HG03575 (cell line): ENCODE measurements around the gene HOXB1.

ENCODE experiments used
- ATAC-seq: cut with Tn5 transposase; IDR thresholded peaks from one replicate; pipeline ENCODE4 v1.9.1; 2021; ENCODE audit not compliant: unreplicated experiment, insufficient number of reproducible peaks, low FRiP score; ENCODE audit errors: extremely low read depth

Gene HOXB1

DNA sequence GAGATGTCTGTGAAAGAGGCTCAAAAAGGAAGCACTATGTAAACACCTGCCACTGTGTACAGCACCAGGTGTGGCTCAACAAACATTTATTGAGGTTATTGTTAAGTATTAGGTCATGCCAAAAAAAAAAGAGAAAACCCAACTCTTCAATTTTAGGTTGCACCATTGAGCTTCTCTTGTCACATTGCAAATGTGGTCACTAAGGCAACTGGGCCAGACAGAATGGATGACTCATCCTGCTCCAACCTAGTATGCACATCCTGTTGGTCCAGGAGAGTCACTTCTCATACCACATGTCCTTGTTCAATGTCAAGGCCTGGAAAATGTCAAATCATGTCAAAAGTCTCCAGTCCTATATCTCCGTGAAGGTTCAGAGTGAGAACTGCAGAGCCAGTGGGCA, 25.0 kb downstream of the HOXB1 start:
- ATAC-seq, result no peak

DNA sequence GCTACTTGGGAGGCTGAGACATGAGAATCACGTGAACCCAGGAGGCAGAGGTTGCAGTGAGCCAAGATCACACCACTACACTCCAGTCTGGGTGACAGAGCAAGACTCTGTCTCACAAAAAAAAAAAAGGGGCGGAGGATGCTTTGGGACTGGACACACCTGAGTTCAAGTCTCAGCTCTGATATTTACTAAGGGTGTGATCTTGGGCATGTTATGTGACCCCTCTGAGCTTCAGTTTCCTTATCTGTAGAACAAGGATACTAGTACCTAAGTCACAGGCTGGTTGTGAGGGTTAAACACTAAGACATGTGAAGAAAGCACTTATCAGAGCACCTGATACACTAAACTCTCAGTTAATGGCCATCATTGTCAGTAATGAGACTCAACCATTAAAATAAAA, 25.9 kb downstream of the HOXB1 start:
- no peak for ATAC-seq

DNA sequence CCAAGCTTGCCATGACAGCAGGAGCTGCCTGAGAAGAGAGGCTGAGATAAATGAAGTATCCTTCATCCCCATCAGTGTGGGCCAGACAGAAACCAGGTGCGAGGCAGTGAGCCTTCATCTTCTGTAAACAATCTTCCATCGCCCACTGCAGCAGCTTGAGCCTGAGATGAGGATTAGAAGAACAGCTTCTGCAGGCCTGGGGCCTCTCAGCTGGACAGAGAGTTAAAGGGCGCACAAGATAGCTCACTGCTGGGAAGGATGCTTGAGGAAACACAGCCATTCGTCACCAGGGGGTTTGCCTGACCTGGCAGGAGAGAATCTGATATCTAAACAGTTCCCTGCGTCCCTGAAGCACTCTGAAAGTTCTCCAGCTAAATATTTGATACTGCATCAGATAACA, 27.1 kb downstream of the HOXB1 start:
- no peak for ATAC-seq

DNA sequence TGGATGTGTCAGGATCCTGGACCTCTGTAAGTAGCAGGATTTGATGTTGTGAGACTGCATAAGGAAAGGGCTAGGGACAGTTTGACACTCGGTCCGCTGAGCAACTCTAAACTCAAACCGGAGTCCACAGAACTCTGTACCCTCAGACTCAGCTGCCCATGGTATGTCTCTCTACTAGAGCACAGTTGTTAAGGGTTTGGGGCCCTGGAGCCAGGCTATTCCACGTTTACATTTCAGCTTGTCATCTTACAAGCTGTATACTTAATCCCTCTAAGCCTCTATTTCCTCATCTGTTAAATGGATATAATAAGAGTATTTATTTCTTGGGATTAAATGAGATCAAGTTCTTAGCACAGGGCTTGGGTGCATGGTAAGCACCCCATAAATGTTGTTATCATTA, 27.9 kb downstream of the HOXB1 start:
- no peak for ATAC-seq

DNA sequence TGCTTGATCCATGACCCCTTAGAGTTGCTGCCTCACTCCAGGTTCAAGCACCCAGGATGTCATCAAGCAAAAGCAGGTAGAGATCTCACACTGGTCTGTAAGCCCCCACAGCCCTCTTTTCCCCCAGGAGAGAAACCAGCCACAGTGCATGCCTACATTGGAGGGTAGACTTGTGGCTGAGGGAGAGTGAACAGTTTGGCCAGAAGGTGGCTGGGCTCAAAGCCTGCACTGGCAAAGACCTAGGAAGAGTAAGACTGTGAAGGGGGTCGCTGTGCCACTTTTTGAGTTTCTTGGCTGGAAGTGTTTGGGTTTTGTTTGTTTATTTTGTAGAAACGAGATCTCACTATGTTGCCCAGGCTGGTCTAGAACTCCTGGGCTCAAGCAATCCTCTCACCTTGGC, 28.5 kb downstream of the HOXB1 start:
- no peak for ATAC-seq

DNA sequence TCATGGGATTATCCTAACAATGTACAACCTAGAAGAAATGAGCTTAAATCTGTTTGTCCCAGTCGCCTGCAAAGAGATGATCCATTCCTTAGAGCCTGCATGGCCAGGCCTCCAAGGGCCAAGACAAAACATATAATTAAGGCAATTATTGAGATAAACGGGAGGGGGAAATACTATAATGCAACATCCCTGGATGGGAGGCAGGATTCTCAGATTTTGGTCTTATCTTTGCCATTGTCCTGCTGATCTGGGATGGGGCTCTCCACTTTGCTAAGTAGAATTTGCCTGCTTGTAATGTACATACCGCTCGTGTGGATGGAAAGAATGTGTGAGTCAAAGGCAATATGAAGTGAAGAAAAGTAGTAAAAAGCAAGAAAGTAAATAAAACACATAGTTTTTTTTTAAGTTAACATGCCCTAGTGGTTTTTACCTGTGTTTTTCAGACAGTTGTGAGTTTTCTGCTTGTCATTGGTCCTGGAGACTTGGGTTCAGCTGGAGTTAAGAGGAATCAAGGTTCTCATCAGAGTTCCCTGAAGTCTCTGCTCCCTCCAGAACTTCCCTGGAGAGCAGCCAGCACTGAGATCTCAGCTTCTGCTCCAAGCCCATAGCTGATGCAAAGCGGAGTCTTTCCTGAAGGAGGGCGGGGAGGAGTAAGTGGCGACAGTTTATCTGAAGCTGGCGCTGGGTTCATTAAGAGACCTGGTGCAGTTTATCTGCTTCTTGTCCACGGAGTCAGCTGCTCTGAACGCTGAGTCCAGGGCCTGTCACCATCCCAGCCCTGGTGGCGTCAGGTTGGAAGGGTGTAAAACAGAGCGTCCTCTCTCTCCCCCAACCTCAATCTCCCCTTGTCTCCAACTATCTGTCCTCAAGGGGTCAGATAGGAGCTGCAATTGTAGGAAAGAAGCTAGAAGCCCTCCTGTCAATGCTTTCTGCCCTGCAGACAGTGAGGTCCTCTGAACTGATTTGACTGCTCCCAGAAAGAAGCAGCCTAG, 30.1 kb downstream of the HOXB1 start:
- no peak for ATAC-seq

DNA sequence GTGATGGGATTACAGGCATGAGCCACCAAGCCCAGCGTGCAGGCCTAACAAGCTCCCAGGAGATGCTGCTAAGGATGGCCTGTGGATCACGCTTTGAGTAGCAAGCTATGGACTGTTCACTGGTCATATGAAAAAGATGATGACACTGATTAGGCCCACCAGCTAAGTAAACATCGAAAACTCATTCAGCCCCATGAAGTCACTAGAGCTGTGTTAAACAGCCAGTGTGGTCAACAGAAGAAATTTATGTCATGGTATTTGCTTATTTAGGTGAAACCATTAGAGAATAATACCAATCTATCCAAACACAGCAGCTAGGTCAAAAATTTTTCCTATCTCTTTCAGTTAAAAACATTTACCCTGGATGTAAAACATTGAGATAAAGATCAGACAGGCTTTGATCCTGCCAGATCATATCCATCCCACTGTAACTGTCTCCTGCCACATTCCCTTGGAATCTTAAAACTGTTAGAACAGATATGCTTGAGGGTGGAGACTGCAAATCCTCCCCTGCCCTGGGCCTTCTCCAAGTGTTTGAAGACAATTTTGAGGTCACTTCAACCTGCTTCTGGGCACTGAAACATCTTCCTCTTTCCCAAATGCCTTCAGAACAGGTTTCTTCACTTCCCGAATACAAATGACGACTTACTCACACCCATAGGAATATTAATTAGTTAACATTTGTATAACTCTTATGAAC, 30.9 kb downstream of the HOXB1 start:
- no peak for ATAC-seq

GRCh38 chr17:48499248-48499647, 31.6 kb downstream of the HOXB1 start:
- ATAC-seq, result no peak

DNA sequence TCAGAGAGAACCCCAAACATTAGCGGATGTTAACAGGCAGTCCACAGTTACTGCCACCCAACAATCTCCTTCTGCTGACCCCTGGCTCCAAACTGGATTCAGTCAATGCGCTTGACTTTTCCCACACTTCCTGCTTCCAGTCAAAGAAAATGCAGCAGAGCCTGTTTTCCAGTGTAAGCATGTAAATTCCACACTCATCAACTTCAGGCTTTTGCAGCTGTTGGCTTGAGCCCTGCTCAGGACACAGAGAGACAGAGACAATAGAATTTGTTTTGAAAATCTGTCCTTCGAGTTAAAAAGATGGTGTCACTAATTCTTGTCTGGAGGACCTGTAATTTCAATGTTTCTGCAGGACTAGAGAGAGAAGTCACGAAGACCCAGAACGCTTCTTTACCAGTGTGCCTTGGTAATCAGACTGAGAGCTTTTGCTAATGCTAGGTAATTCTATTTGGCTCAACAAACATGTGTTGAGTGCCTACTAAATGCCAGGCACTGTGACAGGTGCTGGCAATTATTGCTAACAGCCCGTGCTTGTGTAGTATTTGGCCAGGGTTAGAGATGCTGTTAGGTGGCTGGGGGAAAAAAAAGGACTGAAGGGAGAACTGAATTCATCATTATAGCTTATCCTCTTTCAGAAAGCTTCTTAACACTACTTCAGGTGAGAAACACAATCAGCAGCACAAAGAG, 32.5 kb downstream of the HOXB1 start:
- ATAC-seq, result no peak

- no peak for ATAC-seq
These were observed 33.7 kb downstream of the HOXB1 start for GRCh38 chr17:48497103-48497502.

DNA sequence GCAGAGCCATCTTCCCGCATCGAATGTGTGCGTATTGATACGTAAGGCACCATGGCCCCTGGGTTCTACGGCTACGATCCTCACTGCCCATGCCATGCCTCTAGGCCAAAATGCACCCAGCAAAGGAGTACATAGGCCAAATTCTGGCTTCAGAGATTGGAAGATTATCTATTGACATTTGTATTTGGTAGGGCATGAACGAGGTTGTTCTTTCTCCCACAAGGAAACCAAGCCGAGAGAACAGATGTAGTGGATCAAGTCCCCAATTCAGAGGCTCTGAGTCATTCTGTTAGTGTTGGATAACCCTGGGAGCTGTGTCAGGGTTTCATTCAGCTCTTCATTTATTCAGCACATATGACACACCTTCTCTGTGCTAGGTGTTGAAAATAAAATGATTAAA, 36.5 kb downstream of the HOXB1 start:
- ATAC-seq, result no peak

- no peak for ATAC-seq
These were observed 38.2 kb downstream of the HOXB1 start for GRCh38 chr17:48492401-48493298.

DNA sequence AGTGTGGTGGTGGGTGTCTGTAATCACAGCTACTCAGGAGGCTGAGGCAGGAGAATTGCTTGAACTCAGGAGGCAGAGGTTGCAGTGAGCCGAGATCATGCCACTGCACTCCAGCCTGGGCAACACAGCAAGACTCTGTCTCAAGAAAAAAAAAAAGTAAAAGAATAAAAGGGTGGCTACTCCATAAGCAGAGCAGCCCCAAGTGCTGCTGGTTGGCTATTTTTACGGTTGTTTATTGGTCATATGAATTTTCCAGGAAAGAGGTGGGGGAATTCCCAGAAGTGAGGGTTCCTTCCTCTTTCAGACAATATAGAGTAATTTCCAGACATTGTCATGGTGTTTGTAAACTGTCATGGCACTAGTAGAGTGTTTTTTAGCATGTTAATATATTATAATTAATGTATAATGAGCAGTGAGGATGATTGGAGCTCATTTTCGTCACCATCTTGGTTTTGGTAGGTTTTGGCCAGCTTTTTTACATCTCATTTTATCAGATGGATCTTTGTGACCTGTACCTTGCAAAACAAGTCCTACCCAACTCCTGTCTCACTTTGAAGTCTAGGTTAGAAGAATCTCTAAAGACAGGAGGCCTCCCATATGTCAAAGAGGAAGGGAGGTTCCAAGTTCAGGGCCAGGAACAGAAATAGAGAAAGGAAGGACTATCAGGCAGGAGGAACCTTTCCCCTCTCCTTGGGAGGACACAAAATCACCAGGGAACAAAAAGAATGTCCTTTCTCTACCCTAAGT, 39.1 kb downstream of the HOXB1 start:
- ATAC-seq, result no peak

GRCh38 chr17:48490451-48490892, 40.3 kb downstream of the HOXB1 start:
- no peak for ATAC-seq

GRCh38 chr17:48489781-48490180, 41.0 kb downstream of the HOXB1 start:
- ATAC-seq, result no peak

GRCh38 chr17:48488548-48489106, 42.2 kb downstream of the HOXB1 start:
- ATAC-seq, result no peak

DNA sequence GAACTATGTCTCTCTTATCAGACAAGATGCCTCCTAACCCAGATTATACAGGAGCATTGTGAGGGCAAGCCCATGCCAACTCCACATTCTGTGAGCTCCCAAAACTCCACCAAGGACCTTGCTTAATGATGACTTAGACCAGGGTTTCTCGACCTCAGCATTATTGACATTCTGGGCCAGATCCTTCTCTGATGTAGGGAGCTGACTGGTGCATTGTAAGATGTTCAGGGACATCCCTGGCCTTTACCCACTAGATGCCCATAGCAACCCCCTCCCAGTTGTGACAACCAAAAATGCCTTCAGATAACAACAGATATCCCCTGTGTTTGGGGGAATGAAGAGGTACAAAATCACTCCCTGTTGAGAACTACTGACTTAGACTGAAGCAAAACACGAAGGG, 43.6 kb downstream of the HOXB1 start:
- no peak for ATAC-seq

- no peak for ATAC-seq
These were observed 44.3 kb downstream of the HOXB1 start for GRCh38 chr17:48486557-48486956.
